Measurements from ENCODE around the gene SNCA. TPM values are rescaled to one million over a fixed set of nuclear protein-coding genes. Genes with fewer than 3 reads are reported as not detected.

Gene SNCA
- total and polyA plus RNA-seq, 2 of the 8 experiments (the other 6 are each of a cell fraction or from before 2014, with no cell fraction given) = 8.5 to 16.8 TPM

GRCh38 chr4:89751416-89751815 is 85.5 kb downstream of the SNCA start:
- Histone ChIP-seq H2BK120ac (replicated peaks; ENCODE audit: low read depth, low read length) (no peak overlapping the region), H3K9me3 (ENCODE audit: insufficient read depth in 2 of 2, low read depth in 1 of 2, low read length in 1 of 2) (no peaks in the 10 kb centered on the region), H3K27me3 (replicated peaks in 1 of 4; ENCODE audit: control insufficient read depth in 3 of 4, extremely low read depth in 1 of 4, insufficient read depth in 3 of 4, low read length in 3 of 4) (no peaks in the 10 kb centered on the region), H3K56ac (replicated peaks; ENCODE audit: insufficient read length, low read depth, low read length) (no peak overlapping the region), H3K23ac (ENCODE audit: insufficient read length) (no peak overlapping the region), H2BK15ac (ENCODE audit: low read length) (no peak overlapping the region), H3K9ac (replicated peaks in 1 of 4; ENCODE audit: extremely low read depth in 1 of 4, low read depth in 3 of 4, low read length in 3 of 4) (no peak overlapping the region), H3K4me2 (ENCODE audit: insufficient read depth in 1 of 2, low read depth in 2 of 2, low read length in 2 of 2) (no peak overlapping the region), H3K27ac (ENCODE audit: low read depth, low read length) (no peak overlapping the region), H3K79me1 (ENCODE audit: low read depth, low read length) (no peaks in the 10 kb centered on the region), H2BK20ac (ENCODE audit: low read length) (no peak overlapping the region), H4K91ac (replicated peaks; ENCODE audit: insufficient read length, low read length) (no peak overlapping the region), H3K4ac (replicated peaks; ENCODE audit: insufficient read length, low read depth, low read length) (no peak overlapping the region), H3K18ac (ENCODE audit: extremely low read depth, low read length) (no peak overlapping the region), H3K23me2 (ENCODE audit: low read depth, low read length) (no peaks in the 10 kb centered on the region), H4K8ac (ENCODE audit: extremely low read depth, insufficient read depth, low read length) (no peak overlapping the region), H2AFZ (ENCODE audit: low read length) (no peak overlapping the region), H3K4me1 (replicated peaks in 1 of 4; ENCODE audit: control insufficient read depth in 3 of 4, insufficient read depth in 4 of 4, low read length in 3 of 4) (peaks cover 0 to 4% (median 0%) of the 10 kb centered on the region in 4 experiments; a peak in 1 of 7 replicates), H3K36me3 (ENCODE audit: control insufficient read depth in 2 of 4, insufficient read depth in 4 of 4, low read length in 3 of 4) (no peaks in the 10 kb centered on the region), H4K5ac (ENCODE audit: insufficient read length, low read depth, low read length) (no peak overlapping the region), H3K4me3 (ENCODE audit: extremely low read depth in 1 of 4, insufficient read depth in 2 of 4, low read depth in 3 of 4, low read length in 4 of 4) (no peak overlapping the region), H4K20me1 (replicated peaks in 1 of 2; ENCODE audit: control insufficient read depth in 1 of 2, insufficient read depth in 2 of 2, low read length in 2 of 2) (no peaks in the 10 kb centered on the region), H2BK12ac (ENCODE audit: low read depth, low read length) (no peak overlapping the region), H2AK5ac (ENCODE audit: low read depth, low read length) (no peak overlapping the region), H3K14ac (ENCODE audit: insufficient read length) (no peak overlapping the region), H3K79me2 (ENCODE audit: control insufficient read depth in 1 of 2, insufficient read depth in 2 of 2, low read length in 2 of 2) (no peaks in the 10 kb centered on the region), H2BK5ac (ENCODE audit: low read depth, low read length) (no peak overlapping the region)
- FAIRE-seq (no peak), DNase-seq (ENCODE audit: low read depth in 1 of 2, low spot score in 2 of 2) (no peak)
- CTCF ChIA-PET (ENCODE audit: partially characterized antibody) = no interaction called here
- WGBS, 2 experiments (ENCODE audit: extremely low coverage in 1 of 2, insufficient coverage in 1 of 2, insufficient read length in 1 of 2, insufficient replicate concordance in 2 of 2, low coverage in 1 of 2, low lambda C conversion rate in 2 of 2, missing lambda C conversion rate in 1 of 2) = 88% methylated on average over 5 of the region's 5 CpGs; no CpG with 5 or more reads in 1 of the 2 experiments
- POLR2A ChIA-PET (ENCODE audit: partially characterized antibody) = interaction anchor here (0.6 kb wide), 1 partner anchor 14 kb away, joined by 3 read pairs; no protein-coding TSS in a partner anchor
- TF ChIP-seq YY1 (IDR thresholded peaks at IDR 0.05; ENCODE audit: low read depth, low read length) (no peak), TBP (IDR thresholded peaks at IDR 0.05; ENCODE audit: low read depth, low read length) (no peak), FOSL1 (IDR thresholded peaks at IDR 0.05; ENCODE audit: insufficient read depth, low read depth, low read length) (no peak), SP1 (IDR thresholded peaks at IDR 0.05; ENCODE audit: low read depth, low read length) (no peak), CBX8 (IDR thresholded peaks at IDR 0.05; ENCODE audit: borderline replicate concordance, low read depth, low read length) (no peak), SIN3A (conservative IDR thresholded peaks at IDR 0.05 in 1 of 2, IDR thresholded peaks at IDR 0.05 in 1 of 2; ENCODE audit: low read depth in 1 of 2, low read length in 2 of 2) (no peak), GABPA (IDR thresholded peaks at IDR 0.05; ENCODE audit: borderline replicate concordance, insufficient read depth, low read length) (no peak), NRF1 (IDR thresholded peaks at IDR 0.05; ENCODE audit: low read depth, low read length) (no peak), CREB1 (IDR thresholded peaks at IDR 0.05) (no peak), ATF3 (IDR thresholded peaks at IDR 0.05; ENCODE audit: insufficient read depth, low read depth, low read length) (no peak), RNF2 (IDR thresholded peaks at IDR 0.05; ENCODE audit: borderline replicate concordance, low read depth, low read length, missing control alignments, poor library complexity, severe bottlenecking) (no peak)
